ENCODE measurements around the gene C1orf115.

GRCh38 chr1:220708936-220709801 is 19.0 kb downstream of the C1orf115 start:
- TF ChIP-seq EZH2phosphoT487 (IDR thresholded peaks at IDR 0.05; ENCODE audit: low read depth): no peak
- TF ChIP-seq CTCF (IDR thresholded peaks at IDR 0.05; ENCODE audit: low read depth, low read length): no peak
